Activated naive CD4-positive, alpha-beta T cell treated with anti-CD3 and anti-CD28 coated beads, Interleukin-2, amount 50 U/mL, for 72 hours (primary cell): ENCODE data around the gene TRIM17. TPM values are rescaled to one million over a fixed set of nuclear protein-coding genes. Genes with fewer than 3 reads are reported as not detected.
A peak's percentile ranks its signal among the peaks of the same experiment; 100 is the strongest.

Source experiments
- ATAC-seq, 2 donors: fragments of 150-1000 bp; cut with Tn5 transposase; 2 replicates each; pipeline ENCODE4 v1.10.0; 2021; ENCODE audit warnings: mild to moderate bottlenecking in 2 of 2, moderate library complexity in 2 of 2
- DNase-seq, 2 donors: peaks; one replicate each; pipeline ENCODE4 v3.0.0; 2021 to 2022; ENCODE audit warnings: low spot score in 2 of 2
- H3K27ac Mint-ChIP-seq, 2 donors: one replicate each; pipeline ENCODE4 v1.8.0; 2022; ENCODE audit warnings: mild to moderate bottlenecking in 2 of 2, mixed read lengths in 2 of 2
- H3K36me3 Mint-ChIP-seq, 2 donors: one replicate each; pipeline ENCODE4 v1.8.0; 2022; ENCODE audit warnings: mixed read lengths in 2 of 2
- H3K9me3 Mint-ChIP-seq, 2 donors: one replicate each; pipeline ENCODE4 v1.8.0; 2022; ENCODE audit warnings: mixed read lengths in 2 of 2
- total RNA-seq, 2 donors: library from RNA; stranded (reverse); gene quantifications; one replicate each; pipeline ENCODE4 v1.2.3, GENCODE V29; 2022

The TRIM17 gene
- total RNA-seq, 2 donors from 2014 or later, result 0.91 to 2.4 TPM

DNA sequence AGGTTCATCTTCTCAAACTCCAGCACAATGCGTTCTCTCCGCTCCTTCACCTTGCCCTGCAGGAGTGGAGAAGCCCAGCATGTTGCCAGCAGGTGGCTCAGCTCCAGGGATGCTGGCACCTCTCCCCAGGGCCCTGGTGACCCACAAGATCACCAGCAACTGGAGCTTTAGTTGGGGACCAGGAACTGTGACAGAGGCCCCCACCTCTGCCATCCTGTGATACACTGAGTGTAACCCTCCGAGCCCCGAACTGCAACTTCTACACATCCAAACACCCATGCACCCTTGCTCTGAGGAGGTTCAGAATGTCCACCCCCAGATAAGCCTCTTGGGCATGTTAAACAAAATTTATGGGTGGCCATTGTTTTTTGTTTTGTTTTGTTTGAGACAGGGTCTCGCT, 5.5 kb downstream of the TRIM17 start:
- no peak overlapping the region for H3K27ac Mint-ChIP-seq
- no peaks in the 10 kb centered on the region for H3K9me3 Mint-ChIP-seq
- DNase-seq (no peak), ATAC-seq (no peak)
- no peaks in the 10 kb centered on the region for H3K36me3 Mint-ChIP-seq

- ATAC-seq, result no peak
These were observed 6.0 kb downstream of the TRIM17 start for GRCh38 chr1:228410671-228411070.

DNA sequence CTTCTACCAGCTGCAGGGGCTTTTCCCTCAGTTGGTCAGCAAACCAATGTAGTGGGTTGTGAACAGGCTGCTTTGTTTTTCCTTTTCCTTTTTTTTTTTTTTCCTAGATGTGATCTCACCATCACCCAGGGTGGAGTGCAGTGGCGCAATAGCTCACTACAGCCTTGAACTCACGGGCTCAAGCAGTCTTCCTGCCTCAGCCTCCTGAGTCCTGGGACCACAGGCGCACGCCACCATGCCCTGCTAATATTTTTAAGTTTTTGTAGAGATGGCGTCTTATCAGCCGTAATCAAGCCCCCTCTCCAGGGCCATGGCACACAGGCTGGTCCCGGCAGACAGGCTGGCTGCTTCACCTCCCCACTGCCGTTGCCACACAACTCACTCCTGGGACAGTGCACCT, 6.6 kb downstream of the TRIM17 start:
- ATAC-seq (no peak), DNase-seq (no peak)
- H3K36me3 Mint-ChIP-seq, result peaks cover 9% of the 10 kb centered on the region in 2 donors
- H3K9me3 Mint-ChIP-seq, result no peaks in the 10 kb centered on the region
- H3K27ac Mint-ChIP-seq, result no peak overlapping the region

More at GRCh38 chr1:228410671-228411070, 6.0 kb downstream of the TRIM17 start:
- Mint-ChIP-seq H3K36me3 (peaks cover 2% of the 10 kb centered on the region in 2 donors), H3K9me3 (no peaks in the 10 kb centered on the region), H3K27ac (no peak overlapping the region)
- DNase-seq, result no peak

DNA sequence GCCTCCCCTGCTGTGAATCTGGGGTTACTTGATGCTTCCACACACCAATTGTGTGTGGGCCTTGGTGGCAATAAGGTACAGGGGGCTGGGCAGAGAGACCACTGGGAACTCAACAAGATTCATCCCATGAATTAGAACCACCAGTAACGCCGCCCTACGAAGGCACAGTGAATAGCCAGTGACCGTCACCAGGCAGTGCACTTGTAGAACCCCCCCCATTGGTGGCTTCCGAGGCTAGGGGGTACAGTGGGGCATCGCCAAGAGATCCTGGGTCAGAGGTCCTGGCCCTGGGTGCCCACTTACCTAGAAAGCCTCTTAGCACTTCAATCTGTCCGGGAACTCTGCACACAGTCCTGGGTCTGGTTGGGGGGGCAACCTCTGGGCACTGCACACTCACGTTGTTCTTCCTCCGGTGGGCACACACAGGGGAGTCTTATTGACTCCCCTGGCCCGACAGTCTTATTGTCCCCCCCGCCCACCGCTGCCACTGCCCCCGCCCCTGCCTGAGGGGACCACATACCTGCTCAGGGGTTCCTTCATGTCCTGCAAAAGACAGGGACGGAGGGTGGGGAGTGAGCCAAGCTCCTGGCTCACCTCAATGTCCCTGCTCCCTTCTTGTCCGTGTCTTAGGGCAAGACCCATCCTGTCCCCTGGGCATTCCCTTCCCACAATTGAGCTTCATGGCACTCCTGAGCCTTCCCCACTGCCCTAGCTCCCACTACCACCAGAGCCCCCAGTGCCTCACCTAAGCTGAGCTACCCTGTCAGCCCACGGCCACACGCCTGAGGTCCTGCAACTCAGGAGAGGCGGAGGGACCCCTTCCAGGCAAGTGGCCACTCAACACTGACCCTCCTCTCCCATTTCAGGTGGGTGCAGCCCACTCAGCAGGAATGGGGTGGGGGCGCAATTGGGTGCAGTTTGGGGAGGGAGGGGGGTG, 7.5 kb downstream of the TRIM17 start:
- Mint-ChIP-seq H3K36me3 (peaks cover 10 to 17% of the 10 kb centered on the region in 2 donors), H3K9me3 (no peaks in the 10 kb centered on the region), H3K27ac (no peak overlapping the region)
- ATAC-seq, result no peak
- no peak for DNase-seq

DNA sequence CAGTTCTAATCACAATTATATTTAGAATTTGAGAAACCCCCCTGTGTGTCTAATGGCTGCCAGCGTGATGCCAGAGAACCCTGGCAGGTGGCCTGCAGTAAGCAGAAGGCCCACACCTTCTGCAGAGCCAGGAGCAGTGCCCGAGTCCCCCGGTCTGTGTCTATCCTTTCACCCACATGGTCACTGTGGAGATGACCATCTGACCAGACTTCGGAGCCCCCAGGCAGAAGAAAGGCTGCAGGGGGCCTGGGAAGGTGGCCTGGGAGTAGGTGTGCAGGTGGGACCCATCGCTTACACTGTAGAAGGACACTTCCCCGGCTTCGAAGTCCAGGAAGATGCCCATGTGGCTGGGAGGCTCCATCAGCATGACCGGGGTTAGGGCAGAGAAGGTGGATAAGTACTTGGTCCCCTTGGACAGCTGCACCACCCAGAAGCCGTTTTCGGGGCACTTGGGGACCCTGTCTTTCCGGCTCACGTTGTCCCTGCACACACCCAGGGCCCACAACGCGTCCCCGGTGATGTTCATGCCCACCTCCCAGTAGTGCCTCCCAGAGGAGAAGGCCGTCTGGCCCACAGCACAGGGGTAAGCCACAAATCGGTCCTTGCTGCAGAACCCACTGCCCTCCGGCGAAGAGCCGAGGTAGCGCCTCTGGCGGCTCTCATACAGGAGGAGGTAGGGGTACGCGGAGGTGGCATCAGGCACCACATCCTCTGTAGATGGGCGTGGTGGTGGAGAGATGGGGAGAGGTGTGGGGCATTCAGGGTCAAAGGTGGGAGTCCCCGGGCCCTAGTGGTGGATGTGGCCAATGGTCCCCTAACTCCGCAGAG, 8.4 kb downstream of the TRIM17 start:
- peak in 1 of 2 donors; percentile 53 for DNase-seq
- no peak for ATAC-seq
- no peaks in the 10 kb centered on the region for H3K9me3 Mint-ChIP-seq
- H3K27ac Mint-ChIP-seq, result peak overlapping the region in 1 of 2 donors; percentile 81
- H3K36me3 Mint-ChIP-seq, result peaks cover 10 to 25% of the 10 kb centered on the region in 2 donors

DNA sequence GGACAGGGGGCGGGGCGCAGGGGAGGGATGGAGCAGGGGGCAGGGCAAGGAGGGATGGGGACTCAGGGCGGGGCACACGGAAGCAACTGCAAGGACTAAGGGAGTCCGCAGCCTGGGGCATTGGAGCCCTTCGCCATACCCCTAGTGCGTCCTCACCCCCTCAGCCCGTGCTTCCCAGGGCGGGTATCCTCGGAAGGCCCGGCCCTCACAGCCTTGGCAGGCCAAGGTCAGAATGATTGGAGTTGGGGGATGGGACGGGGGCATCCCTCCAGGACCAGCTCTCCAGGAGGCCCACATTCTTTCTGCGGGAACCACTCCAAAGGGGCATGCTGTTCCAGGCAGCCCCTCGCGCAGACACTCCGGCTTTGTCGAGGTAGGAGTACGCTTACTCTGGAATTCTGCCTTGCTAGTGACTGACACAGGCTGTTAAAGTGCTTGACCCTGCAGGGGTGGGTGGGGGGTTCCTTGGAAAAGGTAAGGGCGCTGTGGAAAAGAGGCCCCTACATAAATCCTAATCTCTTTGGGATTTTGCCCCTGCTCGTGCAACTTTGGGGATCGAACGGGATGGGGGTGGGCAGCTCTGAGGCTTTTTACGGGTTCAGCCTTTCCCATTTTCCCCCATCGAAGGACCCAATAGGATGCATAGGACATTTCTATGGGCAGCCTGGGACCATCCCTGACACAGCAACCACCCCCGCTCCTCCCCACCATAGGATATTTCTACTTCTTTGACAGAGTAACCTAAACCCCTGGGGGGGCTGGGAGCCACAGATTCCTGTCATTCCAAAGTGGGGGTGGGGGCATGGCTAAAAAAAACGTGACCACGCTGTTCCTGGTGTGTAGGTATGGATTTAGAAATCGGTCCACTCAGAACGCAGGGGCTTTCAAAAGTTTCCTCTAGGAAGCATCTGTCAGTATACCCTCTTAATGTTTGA, 9.3 kb downstream of the TRIM17 start:
- H3K27ac Mint-ChIP-seq, result peak overlapping the region in 1 of 2 donors; percentile 89
- ATAC-seq, result no peak

DNA sequence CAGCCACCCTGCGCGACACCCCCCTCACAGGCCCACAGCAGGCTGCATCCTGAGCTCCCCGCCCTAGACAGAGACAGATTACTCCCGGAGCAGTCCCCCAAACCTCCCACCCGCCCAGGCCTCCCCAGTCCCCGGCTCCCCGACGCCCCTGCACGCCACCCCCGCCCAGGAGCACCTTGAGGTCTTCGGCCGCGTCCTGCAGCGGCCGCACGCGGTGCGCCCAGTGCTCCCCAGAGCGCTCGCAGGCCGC, 10.8 kb downstream of the TRIM17 start:
- H3K9me3 Mint-ChIP-seq, result no peaks in the 10 kb centered on the region
- ATAC-seq (no peak), DNase-seq (no peak)
- H3K27ac Mint-ChIP-seq, result peak overlapping the region; percentile 89 to 97
- peaks cover 10 to 35% of the 10 kb centered on the region in 2 donors for H3K36me3 Mint-ChIP-seq

More for the DNA sequence above, 9.3 kb downstream of the TRIM17 start:
- Mint-ChIP-seq H3K36me3 (peaks cover 10 to 29% of the 10 kb centered on the region in 2 donors), H3K9me3 (no peaks in the 10 kb centered on the region)
- DNase-seq, result no peak

- H3K27ac Mint-ChIP-seq, result peak overlapping the region; percentile 89 to 97
- H3K36me3 Mint-ChIP-seq, result peaks cover 10 to 35% of the 10 kb centered on the region in 2 donors
- no peaks in the 10 kb centered on the region for H3K9me3 Mint-ChIP-seq
- DNase-seq (no peak), ATAC-seq (no peak)
These were observed 11.3 kb downstream of the TRIM17 start for GRCh38 chr1:228405200-228405978.

GRCh38 chr1:228404107-228404720, 12.4 kb downstream of the TRIM17 start:
- H3K9me3 Mint-ChIP-seq, result no peaks in the 10 kb centered on the region
- H3K27ac Mint-ChIP-seq, result peak overlapping the region; percentile 83 to 89
- DNase-seq (no peak), ATAC-seq (peak in 1 of 2 donors; percentile 5)
- H3K36me3 Mint-ChIP-seq, result peaks cover 10 to 35% of the 10 kb centered on the region in 2 donors

- peaks cover 10 to 35% of the 10 kb centered on the region in 2 donors for H3K36me3 Mint-ChIP-seq
- ATAC-seq (no peak), DNase-seq (no peak)
- peak overlapping the region; percentile 83 to 89 for H3K27ac Mint-ChIP-seq
- H3K9me3 Mint-ChIP-seq, result no peaks in the 10 kb centered on the region
These were observed 13.4 kb downstream of the TRIM17 start for GRCh38 chr1:228403231-228403631.

GRCh38 chr1:228402641-228403025, 14.0 kb downstream of the TRIM17 start:
- H3K27ac Mint-ChIP-seq, result peak overlapping the region; percentile 49 to 63
- no peaks in the 10 kb centered on the region for H3K9me3 Mint-ChIP-seq
- H3K36me3 Mint-ChIP-seq, result peaks cover 10 to 35% of the 10 kb centered on the region in 2 donors
- DNase-seq, result no peak
- ATAC-seq, result no peak

GRCh38 chr1:228401782-228402640, 14.7 kb downstream of the TRIM17 start:
- no peak for ATAC-seq
- no peak for DNase-seq
- peaks cover 10 to 35% of the 10 kb centered on the region in 2 donors for H3K36me3 Mint-ChIP-seq
- H3K9me3 Mint-ChIP-seq, result no peaks in the 10 kb centered on the region
- peak overlapping the region; percentile 49 to 91 for H3K27ac Mint-ChIP-seq

- ATAC-seq, result no peak
- H3K27ac Mint-ChIP-seq, result peak overlapping the region; percentile 49 to 91
- peak in 1 of 2 donors; percentile 35 for DNase-seq
- H3K9me3 Mint-ChIP-seq, result no peaks in the 10 kb centered on the region
- peaks cover 10 to 35% of the 10 kb centered on the region in 2 donors for H3K36me3 Mint-ChIP-seq
These were observed 15.8 kb downstream of the TRIM17 start for GRCh38 chr1:228400692-228401454.

GRCh38 chr1:228400237-228400651, 16.4 kb downstream of the TRIM17 start:
- H3K9me3 Mint-ChIP-seq, result no peaks in the 10 kb centered on the region
- no peak overlapping the region for H3K27ac Mint-ChIP-seq
- ATAC-seq (no peak), DNase-seq (peak in 1 of 2 donors; percentile 50)
- peaks cover 4 to 28% of the 10 kb centered on the region in 2 donors for H3K36me3 Mint-ChIP-seq
